ENCODE results near the gene PTPN5. TPM values are rescaled to one million over a fixed set of nuclear protein-coding genes. Genes with fewer than 3 reads are reported as not detected.
A peak's percentile ranks its signal among the peaks of the same experiment; 100 is the strongest.
"Not testable (repeated sequence)": the region's sequence is repeated elsewhere in the genome, so short reads cannot be mapped to it uniquely, and the experiment has no call there.

Gene PTPN5
- total RNA-seq, 1 experiment from 2014 or later = not detected

GRCh38 chr11:18684267-18684666, 107.3 kb downstream of the PTPN5 start:
- Histone ChIP-seq H3K4me2 (no peak overlapping the region), H3K27me3 (ENCODE audit: insufficient read depth, low read depth) (no peaks in the 10 kb centered on the region), H4K20me1 (ENCODE audit: insufficient read depth) (no peaks in the 10 kb centered on the region), H2AFZ (no peak overlapping the region), H3K4me3 (no peak overlapping the region), H3K27ac (no peak overlapping the region), H3K79me2 (ENCODE audit: low read depth) (no peaks in the 10 kb centered on the region), H3K9me3 (ENCODE audit: insufficient read depth, low read depth) (no peaks in the 10 kb centered on the region), H3F3A (ENCODE audit: insufficient read depth, low read depth) (peaks cover 4% of the 10 kb centered on the region; the same call in 1 of the 2 replicates), H3K4me1 (replicated peaks; ENCODE audit: insufficient read depth) (peaks cover 18% of the 10 kb centered on the region; the same call in 1 of the 2 replicates), H3K9me2 (ENCODE audit: insufficient read depth) (no peaks in the 10 kb centered on the region), H3K36me3 (ENCODE audit: low read depth) (no peaks in the 10 kb centered on the region)
- intact Hi-C loops (cut with micrococcal nuclease; ENCODE audit: unreplicated experiment) = no loop called here
- no peak for DNase-seq
- BruUV-seq (replicated peaks) = no TSS peak
- POLR2A ChIA-PET (ENCODE audit: unreplicated experiment) = no interaction called here
- TF ChIP-seq EZH2 (IDR thresholded peaks at IDR 0.05; ENCODE audit: low read depth) (no peak), CTCF (conservative IDR thresholded peaks at IDR 0.05) (no peak)
- CTCF ChIA-PET = no interaction called here

DNA sequence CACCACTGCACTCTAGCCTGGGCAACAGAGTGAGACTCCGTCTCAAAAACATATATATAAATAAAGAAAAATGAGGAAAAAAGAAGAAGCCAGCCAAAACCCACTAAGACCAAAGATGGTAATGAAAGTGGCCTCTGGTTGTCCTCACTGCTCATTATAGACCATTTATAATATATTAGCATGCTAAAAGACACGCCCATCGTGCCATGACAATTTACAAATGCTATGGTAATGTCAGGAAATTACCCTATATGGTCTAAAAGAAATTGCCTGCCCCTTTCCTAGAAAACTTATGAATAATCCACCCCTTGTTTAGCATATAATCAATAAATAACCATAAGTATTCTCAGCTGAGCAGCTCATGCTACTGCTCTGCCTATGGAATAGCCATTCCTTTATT, 109.1 kb downstream of the PTPN5 start:
- no peak overlapping the region for H2AFZ ChIP-seq
- H3K4me3 ChIP-seq = no peak overlapping the region
- H3K4me1 ChIP-seq (replicated peaks; ENCODE audit: insufficient read depth) = peaks cover 25% of the 10 kb centered on the region
- H3K36me3 ChIP-seq (ENCODE audit: low read depth) = no peaks in the 10 kb centered on the region
- H3K9me2 ChIP-seq (ENCODE audit: insufficient read depth) = no peaks in the 10 kb centered on the region
- ChIA-PET POLR2A (ENCODE audit: unreplicated experiment) (no interaction called here), CTCF (interaction anchor here (0.7 kb wide), 1 partner anchor 447 kb away, joined by 3 read pairs; no protein-coding TSS in a partner anchor)
- H4K20me1 ChIP-seq (ENCODE audit: insufficient read depth) = no peaks in the 10 kb centered on the region
- no peaks in the 10 kb centered on the region for H3K27me3 ChIP-seq (ENCODE audit: insufficient read depth, low read depth)
- TF ChIP-seq EZH2 (IDR thresholded peaks at IDR 0.05; ENCODE audit: low read depth) (no peak), CTCF (conservative IDR thresholded peaks at IDR 0.05) (no peak)
- intact Hi-C loops (cut with micrococcal nuclease; ENCODE audit: unreplicated experiment) = no loop called here
- no TSS peak for BruUV-seq (replicated peaks)
- no peaks in the 10 kb centered on the region for H3K9me3 ChIP-seq (ENCODE audit: insufficient read depth, low read depth)
- peaks cover 10% of the 10 kb centered on the region for H3F3A ChIP-seq (ENCODE audit: insufficient read depth, low read depth)
- H3K4me2 ChIP-seq = no peak overlapping the region
- H3K27ac ChIP-seq = no peak overlapping the region
- DNase-seq = no peak
- H3K79me2 ChIP-seq (ENCODE audit: low read depth) = no peaks in the 10 kb centered on the region

DNA sequence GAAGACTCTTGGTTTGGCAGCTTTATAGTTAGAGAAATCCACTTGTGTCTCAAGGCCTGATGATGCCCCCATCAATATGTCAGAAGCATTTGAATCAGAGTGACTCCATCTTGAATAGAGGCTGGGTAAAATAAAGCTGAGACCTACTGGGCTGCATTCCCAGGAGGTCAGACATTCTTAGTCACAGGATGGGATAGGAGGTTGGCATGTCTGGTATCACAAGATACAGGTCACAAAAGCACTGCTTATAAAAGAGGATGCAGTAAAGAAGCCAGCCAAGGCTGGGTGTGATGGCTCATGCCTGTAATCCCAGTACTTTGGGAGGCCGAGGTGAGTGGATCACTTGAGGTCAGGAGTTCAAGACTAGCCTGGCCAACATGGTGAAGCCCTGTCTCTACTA, 109.6 kb downstream of the PTPN5 start:
- H3K36me3 ChIP-seq (ENCODE audit: low read depth); BruUV-seq (replicated peaks); H3K27ac ChIP-seq; H3K79me2 ChIP-seq (ENCODE audit: low read depth); H4K20me1 ChIP-seq (ENCODE audit: insufficient read depth); H3K4me3 ChIP-seq; POLR2A ChIA-PET (ENCODE audit: unreplicated experiment); H3K27me3 ChIP-seq (ENCODE audit: insufficient read depth, low read depth); intact Hi-C loops (cut with micrococcal nuclease; ENCODE audit: unreplicated experiment); H3K9me2 ChIP-seq (ENCODE audit: insufficient read depth); H3K9me3 ChIP-seq (ENCODE audit: insufficient read depth, low read depth); H2AFZ ChIP-seq; H3K4me2 ChIP-seq: not testable (repeated sequence)
- Histone ChIP-seq H3F3A (ENCODE audit: insufficient read depth, low read depth) (peaks cover 15% of the 10 kb centered on the region), H3K4me1 (replicated peaks; ENCODE audit: insufficient read depth) (peaks cover 30% of the 10 kb centered on the region)
- peak in 1 of 2 experiments; percentile 65 for DNase-seq
- CTCF ChIA-PET = interaction anchor here (0.7 kb wide), 1 partner anchor 446 kb away, joined by 3 read pairs; no protein-coding TSS in a partner anchor

Other genes with a start within 250 kb of the PTPN5 start
- gene UEVLD, start 203.1 kb downstream of the PTPN5 start, total RNA-seq (2021) = 20.2 and 31.6 TPM in 2 replicates
- gene MISFA, start 192.0 kb downstream of the PTPN5 start, total RNA-seq (2021) = 5.8 and 7.9 TPM in 2 replicates
- gene SPTY2D1, start 157.5 kb downstream of the PTPN5 start, total RNA-seq (2021) = 22.3 and 23.7 TPM in 2 replicates
- gene TMEM86A, start 93.0 kb downstream of the PTPN5 start, total RNA-seq (2021) = 1.4 and 2.1 TPM in 2 replicates
- 0.33 and 0.63 TPM in 2 replicates for gene IGSF22, start 65.6 kb downstream of the PTPN5 start, total RNA-seq (2021)
- not detected in 2 replicates for gene MRGPRX1, start 147.6 kb upstream of the PTPN5 start, total RNA-seq (2021)

Measured in PC-9 (cell line).